ENCODE measurements around the gene TTLL4. TPM values are rescaled to one million over a fixed set of nuclear protein-coding genes. Genes with fewer than 3 reads are reported as not detected.
A peak's percentile ranks its signal among the peaks of the same experiment; 100 is the strongest.
"Not testable (repeated sequence)": the region's sequence is repeated elsewhere in the genome, so short reads cannot be mapped to it uniquely, and the experiment has no call there.

TTLL4 gene
- total RNA-seq, 2 donors from 2014 or later = 96.5 to 99.0 TPM

DNA sequence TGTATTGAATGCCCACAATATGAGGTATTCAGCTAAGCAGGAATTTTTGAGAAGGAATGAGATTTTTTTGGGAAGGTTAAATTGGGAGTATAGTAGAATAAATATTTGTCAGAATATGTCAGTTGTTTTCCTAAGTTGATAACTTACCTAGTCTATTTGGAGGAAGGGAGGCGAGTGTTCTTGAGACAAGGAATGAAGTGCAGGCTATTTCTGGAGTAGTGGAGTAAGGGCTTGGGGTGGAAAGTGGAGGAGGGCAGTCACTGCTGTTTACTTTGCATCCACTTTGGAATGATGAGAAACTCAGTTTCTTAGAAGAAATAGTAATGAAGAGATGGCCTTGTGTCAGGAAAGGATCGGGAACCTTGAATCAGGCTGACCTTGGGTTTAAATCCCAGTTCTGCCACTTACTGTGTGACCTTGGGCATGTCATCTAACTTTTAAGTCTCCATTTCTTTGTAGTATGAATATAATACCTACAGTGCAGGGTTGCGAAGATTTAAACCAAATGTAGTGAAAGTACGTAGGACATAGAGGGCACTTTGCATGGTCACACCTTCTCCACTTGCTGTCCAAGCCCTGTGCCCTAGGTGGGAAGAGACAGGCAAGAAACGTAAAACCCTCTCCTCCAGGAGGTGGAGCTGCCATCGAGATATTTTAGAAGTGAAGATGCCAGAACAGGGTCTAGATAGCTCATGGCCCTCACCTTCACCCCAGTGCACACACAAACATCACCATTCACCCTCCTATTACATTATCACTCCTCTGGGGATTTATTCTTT lies 46.2 kb downstream of the TTLL4 start:
- Mint-ChIP-seq H3K27me3 (ENCODE audit: insufficient read depth) (no peaks in the 10 kb centered on the region), H3K4me1 (no peaks in the 10 kb centered on the region), H3K9me3 (no peaks in the 10 kb centered on the region), H3K4me3 (no peak overlapping the region), H3K36me3 (ENCODE audit: low read depth) (peaks cover 50% of the 10 kb centered on the region), H3K27ac (no peak overlapping the region)
- Histone ChIP-seq H3K4me3 (ENCODE audit: low read length) (no peak overlapping the region), H3K27me3 (ENCODE audit: control insufficient read depth, insufficient read depth, low read length, poor library complexity, severe bottlenecking) (no peaks in the 10 kb centered on the region), H3K9ac (ENCODE audit: extremely low read depth, low read length, poor library complexity, severe bottlenecking) (no peak overlapping the region), H3K9me3 (ENCODE audit: control insufficient read depth, low read length) (no peaks in the 10 kb centered on the region), H3K4me1 (ENCODE audit: control insufficient read depth, insufficient read depth, low read length) (no peaks in the 10 kb centered on the region), H3K36me3 (ENCODE audit: control insufficient read depth, insufficient read depth, low read length) (peaks cover 55% of the 10 kb centered on the region), H3K27ac (ENCODE audit: low read depth, low read length) (no peak overlapping the region)
- TF ChIP-seq, protein P1, sequence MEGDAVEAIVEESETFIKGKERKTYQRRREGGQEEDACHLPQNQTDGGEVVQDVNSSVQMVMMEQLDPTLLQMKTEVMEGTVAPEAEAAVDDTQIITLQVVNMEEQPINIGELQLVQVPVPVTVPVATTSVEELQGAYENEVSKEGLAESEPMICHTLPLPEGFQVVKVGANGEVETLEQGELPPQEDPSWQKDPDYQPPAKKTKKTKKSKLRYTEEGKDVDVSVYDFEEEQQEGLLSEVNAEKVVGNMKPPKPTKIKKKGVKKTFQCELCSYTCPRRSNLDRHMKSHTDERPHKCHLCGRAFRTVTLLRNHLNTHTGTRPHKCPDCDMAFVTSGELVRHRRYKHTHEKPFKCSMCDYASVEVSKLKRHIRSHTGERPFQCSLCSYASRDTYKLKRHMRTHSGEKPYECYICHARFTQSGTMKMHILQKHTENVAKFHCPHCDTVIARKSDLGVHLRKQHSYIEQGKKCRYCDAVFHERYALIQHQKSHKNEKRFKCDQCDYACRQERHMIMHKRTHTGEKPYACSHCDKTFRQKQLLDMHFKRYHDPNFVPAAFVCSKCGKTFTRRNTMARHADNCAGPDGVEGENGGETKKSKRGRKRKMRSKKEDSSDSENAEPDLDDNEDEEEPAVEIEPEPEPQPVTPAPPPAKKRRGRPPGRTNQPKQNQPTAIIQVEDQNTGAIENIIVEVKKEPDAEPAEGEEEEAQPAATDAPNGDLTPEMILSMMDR (conservative IDR thresholded peaks at IDR 0.05) = peak; percentile 57
- peak; percentile 44 for DNase-seq
- WGBS, 2 experiments (ENCODE audit: insufficient coverage in 1 of 2, insufficient read length in 1 of 2) = 89 to 93% methylated on average over 5 to 6 of the region's 6 CpGs

DNA sequence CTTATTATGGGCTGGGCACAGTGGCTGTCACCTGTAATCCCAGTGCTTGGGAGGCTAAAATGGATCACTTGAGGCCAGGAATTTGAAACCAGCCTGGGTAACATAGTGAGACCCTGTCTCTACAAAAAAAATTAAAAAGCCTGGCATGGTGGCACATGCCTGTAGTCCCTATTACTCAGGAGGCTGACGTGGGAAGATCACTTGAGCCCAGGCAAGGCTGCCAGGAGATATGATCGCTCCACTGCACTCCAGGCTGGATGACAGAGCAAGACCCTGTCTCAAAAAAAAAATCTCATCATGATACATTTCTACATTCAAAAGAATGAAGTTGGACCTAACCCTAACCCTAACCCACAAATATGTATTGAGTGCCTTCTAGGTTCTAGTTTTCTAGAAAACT lies 51.2 kb downstream of the TTLL4 start:
- Histone ChIP-seq H3K27ac (ENCODE audit: low read depth, low read length) (no peak overlapping the region), H3K4me3 (ENCODE audit: low read length) (no peak overlapping the region), H3K27me3 (ENCODE audit: control insufficient read depth, insufficient read depth, low read length, poor library complexity, severe bottlenecking) (no peaks in the 10 kb centered on the region), H3K36me3 (ENCODE audit: control insufficient read depth, insufficient read depth, low read length) (peaks cover 10% of the 10 kb centered on the region), H3K9me3 (ENCODE audit: control insufficient read depth, low read length) (no peaks in the 10 kb centered on the region), H3K4me1 (ENCODE audit: control insufficient read depth, insufficient read depth, low read length) (no peaks in the 10 kb centered on the region), H3K9ac (ENCODE audit: extremely low read depth, low read length, poor library complexity, severe bottlenecking) (no peak overlapping the region)
- no peaks in the 10 kb centered on the region for H3K27me3 Mint-ChIP-seq (ENCODE audit: insufficient read depth)
- TF ChIP-seq, protein P1 (conservative IDR thresholded peaks at IDR 0.05) = no peak
- H3K36me3 Mint-ChIP-seq (ENCODE audit: low read depth) = peaks cover 13% of the 10 kb centered on the region
- no peak overlapping the region for H3K27ac Mint-ChIP-seq
- H3K9me3 Mint-ChIP-seq = no peaks in the 10 kb centered on the region
- no peak for DNase-seq
- H3K4me3 Mint-ChIP-seq = no peak overlapping the region
- H3K4me1 Mint-ChIP-seq = no peaks in the 10 kb centered on the region
- WGBS, 2 experiments (ENCODE audit: insufficient coverage in 1 of 2, insufficient read length in 1 of 2) = 90 to 94% methylated on average over 2 of the region's 2 CpGs

- H3K9me3 Mint-ChIP-seq = peaks cover 17% of the 10 kb centered on the region
- H3K4me1 ChIP-seq (ENCODE audit: control insufficient read depth, insufficient read depth, low read length); H3K4me1 Mint-ChIP-seq; H3K4me3 ChIP-seq (ENCODE audit: low read length); H3K9ac ChIP-seq (ENCODE audit: extremely low read depth, low read length, poor library complexity, severe bottlenecking); H3K36me3 ChIP-seq (ENCODE audit: control insufficient read depth, insufficient read depth, low read length); H3K27ac ChIP-seq (ENCODE audit: low read depth, low read length); H3K27me3 Mint-ChIP-seq (ENCODE audit: insufficient read depth); DNase-seq; H3K4me3 Mint-ChIP-seq; H3K27me3 ChIP-seq (ENCODE audit: control insufficient read depth, insufficient read depth, low read length, poor library complexity, severe bottlenecking); H3K27ac Mint-ChIP-seq: not testable (repeated sequence)
- peaks cover 24% of the 10 kb centered on the region for H3K36me3 Mint-ChIP-seq (ENCODE audit: low read depth)
- 94 to 100% methylated on average over 4 to 5 of the region's 5 CpGs for WGBS, 2 experiments (ENCODE audit: insufficient coverage in 1 of 2, insufficient read length in 1 of 2)
- peaks cover 19% of the 10 kb centered on the region for H3K9me3 ChIP-seq (ENCODE audit: control insufficient read depth, low read length)
Observed at GRCh38 chr2:218772759-218773158, 62.1 kb downstream of the TTLL4 start.

Data from endodermal cell (in vitro differentiated cells).